Esophagus (tissue), 2 donors: ENCODE results near the gene RAB7B. TPM values are rescaled to one million over a fixed set of nuclear protein-coding genes. Genes with fewer than 3 reads are reported as not detected.

ENCODE experiments used
- H3K27ac ChIP-seq, 2 donors: one replicate each; pipeline ENCODE4 v1.5.1; 2013; ENCODE audit warnings: low read depth in 2 of 2, mild to moderate bottlenecking in 2 of 2, inconsistent platforms in 1 of 2, low read length in 1 of 2, moderate library complexity in 1 of 2
- H3K27me3 ChIP-seq, 2 donors: one replicate each; pipeline ENCODE4 v1.6.1; 2013; ENCODE audit warnings: low read length in 2 of 2, control low read depth in 1 of 2, mild to moderate bottlenecking in 1 of 2; ENCODE audit not compliant: insufficient read depth in 2 of 2, control insufficient read depth in 1 of 2
- H3K36me3 ChIP-seq, 2 donors: one replicate each; pipeline ENCODE4 v1.6.1; 2013; ENCODE audit warnings: low read length in 1 of 2; ENCODE audit not compliant: control insufficient read depth in 2 of 2, insufficient read depth in 2 of 2
- H3K4me1 ChIP-seq, 2 donors: one replicate each; pipeline ENCODE4 v1.6.1; 2013; ENCODE audit warnings: low read length in 1 of 2; ENCODE audit not compliant: control insufficient read depth in 2 of 2, insufficient read depth in 2 of 2
- H3K4me3 ChIP-seq, 2 donors: one replicate each; pipeline ENCODE4 v1.5.1; 2013; ENCODE audit warnings: low read length in 2 of 2, mild to moderate bottlenecking in 2 of 2, low read depth in 1 of 2, moderate library complexity in 1 of 2
- H3K9me3 ChIP-seq, 2 donors: one replicate each; pipeline ENCODE4 v1.6.1; 2013; ENCODE audit warnings: mild to moderate bottlenecking in 2 of 2, low read depth in 1 of 2, low read length in 1 of 2, moderate library complexity in 1 of 2; ENCODE audit not compliant: control insufficient read depth in 2 of 2, insufficient read depth in 1 of 2
- WGBS, 2 donors: extraction: QIAGEN DNeasy Blood & Tissue Kit; methylation state at CpG; one replicate each; pipeline ENCODE4 v1.1.7; 2013; 5-methylcytosine and 5-hydroxymethylcytosine counted together
- polyA plus RNA-seq, 2 donors: library from polyadenylated mRNA; stranded (reverse); fragments of 200-250 nt; gene quantifications; one replicate each; pipeline ENCODE4 v1.2.3, GENCODE V29; 2013
- donor health status: healthy with polysubstance abuse.
- donor health status: Bipolar disorder and iron deficiency.

The RAB7B gene
- polyA plus RNA-seq, 2 donors, result 14.1 to 19.4 TPM

DNA sequence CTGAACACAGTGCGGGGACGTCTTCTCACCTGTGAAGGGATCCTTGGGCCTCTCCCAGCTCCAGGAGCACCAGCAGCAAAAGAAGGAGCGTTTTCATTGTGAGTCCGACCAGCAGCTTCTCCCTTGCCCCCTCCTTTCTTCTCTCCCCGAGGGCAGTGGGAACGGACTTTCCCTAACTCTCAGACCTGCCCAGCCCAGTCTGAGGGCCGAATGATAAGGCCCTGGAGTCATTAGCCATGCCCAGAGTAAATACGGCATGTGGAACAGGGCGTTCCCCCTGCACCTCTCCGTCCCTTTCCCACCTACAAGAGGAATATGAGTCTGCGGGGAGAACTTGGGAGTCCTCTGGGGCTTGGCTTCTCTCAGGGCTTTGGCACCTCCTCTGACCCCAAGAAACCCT is 20.5 kb upstream of the RAB7B start, which contains the start of gene CTSE:
Gene CTSE (minus strand): TSS at position 201 of the 400 bp plus-strand sequence. CDS start 104 bp downstream, at position 97.
- Histone ChIP-seq H3K27ac (no peak within 1 kb of the TSS), H3K4me3 (no peak within 1 kb of the TSS), H3K4me1 (peaks cover 5 to 9% of the 10 kb centered on the region in 2 donors), H3K36me3 (no peaks in the 10 kb centered on the region), H3K27me3 (no peaks in the 10 kb centered on the region), H3K9me3 (no peaks in the 10 kb centered on the region)
- WGBS, 2 donors, result 64 to 74% methylated on average over 11 of the region's 11 CpGs

DNA sequence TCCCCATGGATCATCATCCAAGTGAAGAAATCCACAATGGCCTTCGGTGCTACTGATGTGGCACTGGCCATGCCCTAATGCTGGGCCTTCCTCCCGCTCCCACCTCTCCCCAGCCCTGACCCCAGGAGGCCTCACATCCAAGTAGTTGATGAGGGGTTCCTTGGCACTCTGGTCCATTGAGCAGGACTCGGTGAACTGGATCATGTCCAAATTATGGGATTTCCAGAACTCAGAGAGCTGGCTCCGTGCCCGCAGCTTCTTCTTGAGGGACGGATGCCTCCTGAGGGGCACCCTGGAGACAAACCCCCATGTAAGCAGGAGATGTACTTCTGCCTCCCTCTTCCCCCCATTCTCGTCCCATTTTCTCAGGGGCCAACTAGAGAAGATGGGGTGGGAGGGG is 19.6 kb upstream of the RAB7B start:
- 83% methylated on average over 7 of the region's 7 CpGs for whole genome bisulfite sequencing, 2 donors
- peaks cover 5 to 9% of the 10 kb centered on the region in 2 donors for H3K4me1 ChIP-seq
- H3K4me3 ChIP-seq, result no peak overlapping the region
- no peaks in the 10 kb centered on the region for H3K27me3 ChIP-seq
- H3K36me3 ChIP-seq, result no peaks in the 10 kb centered on the region
- no peaks in the 10 kb centered on the region for H3K9me3 ChIP-seq
- H3K27ac ChIP-seq, result no peak overlapping the region

DNA sequence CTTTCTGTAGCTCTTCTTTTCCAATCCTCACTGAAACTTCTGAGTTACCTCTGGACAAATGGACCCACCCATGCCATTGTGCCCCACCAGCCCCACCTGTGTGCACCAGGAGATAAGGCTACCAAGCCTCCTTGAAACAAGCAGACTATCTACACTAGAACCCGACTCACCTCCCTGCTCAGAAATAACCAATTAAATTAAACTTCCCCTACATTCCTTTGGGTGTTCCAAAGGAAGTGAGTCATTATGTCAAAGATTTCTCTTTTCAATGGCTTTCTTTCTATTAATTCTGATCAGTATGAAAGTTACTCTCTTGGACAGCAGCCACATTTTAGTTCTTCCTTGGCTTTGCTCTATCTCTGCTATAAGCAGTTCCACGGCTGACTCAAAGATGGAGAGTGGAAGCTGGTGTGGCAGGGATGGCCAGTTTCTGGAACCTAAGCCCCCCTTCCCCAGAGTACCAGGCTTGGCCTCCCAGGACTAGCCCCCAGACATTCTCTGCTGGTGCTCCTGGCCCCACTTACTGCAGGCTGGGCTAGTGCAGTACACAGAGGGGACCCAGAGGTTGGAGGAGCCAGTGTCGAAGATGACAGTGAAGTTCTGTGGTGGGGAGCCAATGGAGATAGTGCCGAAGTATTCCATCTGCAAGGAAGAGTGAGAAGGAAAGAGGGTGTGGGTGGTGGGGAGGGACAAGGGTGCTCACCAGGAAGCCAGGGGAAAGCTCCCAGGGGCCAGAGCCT is 18.6 kb upstream of the RAB7B start:
- 63 to 68% methylated on average over 4 of the region's 4 CpGs for WGBS, 2 donors
- H3K4me1 ChIP-seq, result peaks cover 5 to 9% of the 10 kb centered on the region in 2 donors
- H3K27me3 ChIP-seq, result no peaks in the 10 kb centered on the region
- no peaks in the 10 kb centered on the region for H3K36me3 ChIP-seq
- no peak overlapping the region for H3K4me3 ChIP-seq
- no peak overlapping the region for H3K27ac ChIP-seq
- H3K9me3 ChIP-seq, result no peaks in the 10 kb centered on the region

DNA sequence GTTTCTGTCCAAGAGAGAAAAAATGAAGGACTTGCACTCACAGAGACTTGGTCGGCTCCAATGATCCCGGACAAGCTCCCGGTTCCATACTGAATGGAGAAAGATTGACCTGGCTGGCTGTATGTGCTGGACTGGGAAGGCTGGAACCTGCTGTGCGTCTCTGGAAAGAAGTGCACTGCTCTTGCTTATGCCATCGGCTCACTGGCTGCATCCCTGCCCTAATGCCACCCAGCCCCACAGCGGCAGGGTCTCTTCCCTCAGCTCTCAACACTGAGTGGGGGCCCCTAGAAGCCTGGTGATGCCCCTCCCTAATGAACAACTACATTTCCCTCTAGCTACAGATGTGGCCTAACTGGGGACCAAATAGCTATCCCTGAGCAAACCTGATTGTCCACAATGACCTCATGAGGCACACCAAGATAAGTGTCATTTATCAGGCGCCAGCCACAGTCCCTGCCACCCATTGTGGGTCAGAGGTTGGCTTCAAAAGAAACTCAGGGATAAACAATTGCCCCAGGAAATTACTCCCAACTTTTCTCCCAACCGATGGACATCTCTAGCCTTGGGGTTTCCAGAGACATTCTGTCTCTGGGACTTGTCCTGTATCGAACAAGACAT is 17.9 kb upstream of the RAB7B start:
- H3K36me3 ChIP-seq, result no peaks in the 10 kb centered on the region
- 88 to 92% methylated on average over 9 of the region's 9 CpGs for WGBS, 2 donors
- H3K4me1 ChIP-seq, result peaks cover 5 to 9% of the 10 kb centered on the region in 2 donors
- no peaks in the 10 kb centered on the region for H3K9me3 ChIP-seq
- H3K27me3 ChIP-seq, result no peaks in the 10 kb centered on the region
- H3K27ac ChIP-seq, result no peak overlapping the region
- H3K4me3 ChIP-seq, result no peak overlapping the region

DNA sequence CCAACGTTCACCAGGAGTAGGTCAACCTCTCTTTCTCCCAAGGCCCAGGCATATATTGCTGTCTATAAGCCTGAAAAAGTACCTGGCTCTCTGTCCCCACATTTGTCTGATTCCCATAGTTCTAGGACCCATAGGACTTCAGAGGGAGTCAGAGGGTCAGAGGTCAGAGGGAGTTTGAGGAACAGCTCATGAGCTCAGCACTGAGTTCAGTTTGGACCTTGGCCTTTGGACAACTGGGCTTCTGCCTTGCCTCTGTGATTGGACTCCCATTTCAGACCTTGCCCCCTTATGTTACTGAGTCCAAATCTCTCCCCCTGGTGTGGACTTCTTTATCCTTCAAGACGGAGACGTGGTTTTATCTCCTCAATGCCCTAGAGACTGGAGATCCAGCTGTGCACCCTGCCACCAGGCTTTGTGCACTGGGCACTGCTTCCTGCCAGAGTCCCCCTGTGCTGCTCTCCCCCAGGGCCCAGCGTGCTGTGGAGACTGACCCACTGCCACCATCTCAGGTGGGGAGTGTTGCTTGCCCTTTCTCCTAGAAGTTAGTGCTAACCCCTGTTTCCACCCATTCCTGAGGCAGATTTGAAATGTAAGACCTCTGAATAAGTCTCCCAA is 17.3 kb upstream of the RAB7B start:
- WGBS, 2 donors, result 82 to 90% methylated on average over 4 of the region's 4 CpGs
- peaks cover 5 to 9% of the 10 kb centered on the region in 2 donors for H3K4me1 ChIP-seq
- H3K9me3 ChIP-seq, result no peaks in the 10 kb centered on the region
- H3K4me3 ChIP-seq, result no peak overlapping the region
- no peak overlapping the region for H3K27ac ChIP-seq
- no peaks in the 10 kb centered on the region for H3K27me3 ChIP-seq
- H3K36me3 ChIP-seq, result no peaks in the 10 kb centered on the region

DNA sequence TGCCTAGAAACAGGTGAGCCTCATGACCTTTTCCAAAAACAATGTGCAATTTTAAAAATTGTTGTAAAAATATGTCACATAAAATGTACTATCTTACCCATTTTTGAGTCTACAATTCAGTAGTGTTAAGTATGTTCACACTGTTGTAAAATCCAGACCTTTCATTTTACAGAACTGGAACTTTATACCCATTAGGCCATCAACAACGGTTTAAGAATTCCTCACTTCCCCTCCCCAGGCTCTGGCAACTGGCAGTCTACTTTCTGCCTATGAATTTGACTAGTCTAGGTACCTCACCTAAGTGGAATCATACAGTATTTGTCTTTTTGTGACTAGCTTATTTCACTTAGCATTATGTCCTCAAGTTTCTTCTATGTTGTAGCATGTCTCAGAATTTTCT is 11.9 kb upstream of the RAB7B start:
- no peak overlapping the region for H3K4me3 ChIP-seq
- H3K27me3 ChIP-seq, result no peaks in the 10 kb centered on the region
- H3K27ac ChIP-seq, result no peak overlapping the region
- no peaks in the 10 kb centered on the region for H3K4me1 ChIP-seq
- 69 to 71% methylated on average over 1 of the region's 1 CpG for WGBS, 2 donors
- no peaks in the 10 kb centered on the region for H3K9me3 ChIP-seq
- no peaks in the 10 kb centered on the region for H3K36me3 ChIP-seq

DNA sequence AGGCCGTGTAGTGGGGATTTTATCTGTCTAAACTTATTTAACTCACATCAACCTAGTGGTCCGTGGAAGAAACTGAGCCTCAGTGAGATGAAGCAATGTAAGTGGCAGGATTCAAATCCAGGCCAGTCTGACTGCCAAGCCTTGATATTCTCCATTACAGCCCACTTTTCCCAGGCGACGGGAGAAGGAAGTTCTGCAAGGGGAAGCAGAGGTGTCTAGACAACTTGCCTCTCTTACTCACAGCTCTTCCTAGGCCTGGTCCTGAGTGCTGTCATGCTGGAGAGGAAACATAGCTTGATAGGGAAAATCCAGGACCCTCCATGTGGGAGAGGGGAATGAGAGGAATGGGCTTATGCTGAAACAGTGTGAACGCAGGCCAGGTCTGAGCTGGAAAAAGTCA is 11.4 kb upstream of the RAB7B start:
- 85 to 91% methylated on average over 5 of the region's 5 CpGs for WGBS, 2 donors
- no peaks in the 10 kb centered on the region for H3K36me3 ChIP-seq
- H3K9me3 ChIP-seq, result no peaks in the 10 kb centered on the region
- H3K4me1 ChIP-seq, result no peaks in the 10 kb centered on the region
- H3K27ac ChIP-seq, result no peak overlapping the region
- H3K4me3 ChIP-seq, result no peak overlapping the region
- no peaks in the 10 kb centered on the region for H3K27me3 ChIP-seq

DNA sequence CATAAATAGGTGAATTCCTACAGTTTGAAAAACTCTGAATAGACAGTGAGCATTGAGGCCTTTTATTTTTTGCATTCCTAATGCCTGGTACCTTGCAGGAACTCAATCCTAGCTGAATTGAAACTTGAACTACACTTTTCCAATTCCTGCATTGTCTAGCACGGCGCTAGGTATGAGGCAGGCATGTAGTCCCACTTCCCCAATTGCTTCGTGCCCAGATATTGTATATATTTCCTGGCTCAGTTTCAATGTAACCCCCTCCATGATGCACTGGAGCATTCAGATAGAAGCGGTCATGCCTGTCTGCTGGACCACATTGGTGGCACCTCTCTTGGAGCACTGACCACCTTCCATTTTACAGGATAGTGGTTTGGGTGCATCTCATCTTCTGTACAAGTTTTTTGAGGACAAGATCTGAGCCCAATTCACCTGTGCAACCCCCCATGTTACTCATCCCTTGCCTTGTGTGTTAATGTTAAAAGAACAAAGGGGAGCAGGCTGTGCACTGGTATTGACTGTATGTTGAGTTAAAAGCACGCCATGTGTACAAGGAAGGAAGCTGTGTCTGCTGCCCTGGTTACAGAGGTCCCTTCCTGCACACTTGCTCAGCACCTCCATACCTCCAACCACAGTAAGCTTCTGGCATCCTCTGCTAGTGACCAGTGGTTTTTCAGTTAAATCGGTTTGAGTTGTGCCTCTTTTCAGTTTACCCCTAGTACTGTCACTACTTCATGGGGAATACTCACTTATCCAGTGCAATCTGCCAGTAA is 10.0 kb upstream of the RAB7B start:
- WGBS, 2 donors, result 88 to 92% methylated on average over 6 of the region's 6 CpGs
- H3K9me3 ChIP-seq, result no peaks in the 10 kb centered on the region
- H3K4me3 ChIP-seq, result no peak overlapping the region
- no peak overlapping the region for H3K27ac ChIP-seq
- H3K4me1 ChIP-seq, result no peaks in the 10 kb centered on the region
- H3K27me3 ChIP-seq, result no peaks in the 10 kb centered on the region
- no peaks in the 10 kb centered on the region for H3K36me3 ChIP-seq

DNA sequence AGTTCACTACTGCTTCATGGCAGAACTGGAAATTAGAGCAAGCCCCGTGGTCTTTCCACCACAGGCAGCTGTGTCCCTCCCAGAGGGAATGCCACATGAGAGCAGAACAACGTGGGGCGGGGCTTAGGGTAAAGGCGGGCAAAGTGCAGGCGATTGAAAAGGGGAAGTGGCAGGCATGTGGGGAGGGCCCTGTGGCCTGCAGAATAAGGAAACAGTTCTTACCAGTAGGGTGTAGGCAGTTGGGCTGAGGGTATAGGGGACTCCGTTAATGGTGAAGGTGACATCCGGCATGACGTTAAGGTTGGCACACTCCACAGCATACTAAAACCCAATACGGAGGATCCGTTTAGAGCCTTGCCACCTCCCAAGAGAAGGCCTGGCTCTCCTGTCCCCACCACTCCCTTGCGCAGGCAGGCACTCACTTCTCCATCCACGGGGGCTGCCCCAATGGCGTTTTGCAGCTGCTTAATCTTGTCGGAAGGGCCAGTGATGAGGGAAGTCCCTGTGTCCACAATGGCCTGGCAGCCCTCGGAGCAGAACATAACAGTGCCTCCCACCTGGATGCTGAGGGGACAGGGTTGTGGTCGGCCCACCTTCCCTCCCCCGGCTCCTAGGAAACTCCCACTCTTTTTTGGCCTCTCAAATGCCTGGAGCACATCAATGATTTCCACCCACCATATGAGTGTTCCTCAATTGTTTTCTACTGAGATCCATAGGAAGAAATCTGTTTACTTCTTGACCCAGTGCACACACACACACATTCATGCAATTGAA is 9.1 kb upstream of the RAB7B start:
- H3K27ac ChIP-seq, result no peak overlapping the region
- no peaks in the 10 kb centered on the region for H3K36me3 ChIP-seq
- no peaks in the 10 kb centered on the region for H3K4me1 ChIP-seq
- no peaks in the 10 kb centered on the region for H3K9me3 ChIP-seq
- WGBS, 2 donors, result 65 to 79% methylated on average over 17 of the region's 17 CpGs
- no peaks in the 10 kb centered on the region for H3K27me3 ChIP-seq
- H3K4me3 ChIP-seq, result no peak overlapping the region
